ENCODE measurements around the gene OST4. TPM values are rescaled to one million over a fixed set of nuclear protein-coding genes. Genes with fewer than 3 reads are reported as not detected.
A peak's percentile ranks its signal among the peaks of the same experiment; 100 is the strongest.

Gene OST4
- total and polyA plus RNA-seq, 8 donors: 231 to 407 (median 273) TPM

GRCh38 chr2:27093430-27094352, 22.2 kb upstream of the OST4 start:
- no peaks in the 10 kb centered on the region for H3K9me3 ChIP-seq
- intact Hi-C loops (cut with DNase I): loop anchor here in 1 of 2 donors (10.0 kb wide), 2 partner anchors 111 to 191 kb away; partner anchors contain the start of gene TRIM54
- H3K27ac ChIP-seq: no peak overlapping the region
- TF ChIP-seq CTCF (IDR thresholded peaks at IDR 0.05): no peak
- H3K4me1 ChIP-seq: peaks cover 6 to 17% of the 10 kb centered on the region in 2 donors
- no peaks in the 10 kb centered on the region for H3K36me3 ChIP-seq
- ATAC-seq (no peak), DNase-seq (no peak)
- no peak overlapping the region for H3K4me3 ChIP-seq
- no peaks in the 10 kb centered on the region for H3K27me3 ChIP-seq

- DNase-seq (no peak), ATAC-seq (no peak)
- H3K4me3 ChIP-seq: no peak overlapping the region
- peaks cover 6 to 17% of the 10 kb centered on the region in 2 donors for H3K4me1 ChIP-seq
- intact Hi-C loops (cut with DNase I): loop anchor here in 1 of 2 donors (10.0 kb wide), 2 partner anchors 112 to 192 kb away; partner anchors contain the start of gene TRIM54
- H3K27me3 ChIP-seq: no peaks in the 10 kb centered on the region
- no peaks in the 10 kb centered on the region for H3K9me3 ChIP-seq
- H3K27ac ChIP-seq: no peak overlapping the region
- no peaks in the 10 kb centered on the region for H3K36me3 ChIP-seq
- no peak for TF ChIP-seq CTCF (IDR thresholded peaks at IDR 0.05)
These were observed 21.4 kb upstream of the OST4 start for GRCh38 chr2:27092696-27093429.

GRCh38 chr2:27091746-27092695, 20.6 kb upstream of the OST4 start:
- Histone ChIP-seq H3K4me3 (no peak overlapping the region), H3K36me3 (no peaks in the 10 kb centered on the region), H3K9me3 (no peaks in the 10 kb centered on the region), H3K27ac (no peak overlapping the region), H3K4me1 (peaks cover 6 to 24% of the 10 kb centered on the region in 2 donors), H3K27me3 (no peaks in the 10 kb centered on the region)
- DNase-seq (peak in 1 of 4 donors; percentile 23), ATAC-seq (no peak)
- TF ChIP-seq CTCF (IDR thresholded peaks at IDR 0.05): no peak
- intact Hi-C loops (cut with DNase I): loop anchor here in 1 of 2 donors (10.0 kb wide), 2 partner anchors 113 to 193 kb away; partner anchors contain the start of gene TRIM54

GRCh38 chr2:27089111-27089954, 17.9 kb upstream of the OST4 start:
- Histone ChIP-seq H3K27me3 (no peaks in the 10 kb centered on the region), H3K9me3 (no peaks in the 10 kb centered on the region), H3K4me1 (peaks cover 3 to 25% of the 10 kb centered on the region in 2 donors), H3K4me3 (no peak overlapping the region), H3K27ac (no peak overlapping the region), H3K36me3 (no peaks in the 10 kb centered on the region)
- intact Hi-C loops (cut with DNase I): loop anchor here in 1 of 2 donors (10.0 kb wide), 2 partner anchors 55 to 125 kb away; partner anchors contain the start of gene TMEM214
- no peak for TF ChIP-seq CTCF (IDR thresholded peaks at IDR 0.05)
- DNase-seq: no peak
- no peak for ATAC-seq
